Measurements from ENCODE around the gene ARID3A.
"Not testable (repeated sequence)": the region's sequence is repeated elsewhere in the genome, so short reads cannot be mapped to it uniquely, and the experiment has no call there.

ARID3A gene

DNA sequence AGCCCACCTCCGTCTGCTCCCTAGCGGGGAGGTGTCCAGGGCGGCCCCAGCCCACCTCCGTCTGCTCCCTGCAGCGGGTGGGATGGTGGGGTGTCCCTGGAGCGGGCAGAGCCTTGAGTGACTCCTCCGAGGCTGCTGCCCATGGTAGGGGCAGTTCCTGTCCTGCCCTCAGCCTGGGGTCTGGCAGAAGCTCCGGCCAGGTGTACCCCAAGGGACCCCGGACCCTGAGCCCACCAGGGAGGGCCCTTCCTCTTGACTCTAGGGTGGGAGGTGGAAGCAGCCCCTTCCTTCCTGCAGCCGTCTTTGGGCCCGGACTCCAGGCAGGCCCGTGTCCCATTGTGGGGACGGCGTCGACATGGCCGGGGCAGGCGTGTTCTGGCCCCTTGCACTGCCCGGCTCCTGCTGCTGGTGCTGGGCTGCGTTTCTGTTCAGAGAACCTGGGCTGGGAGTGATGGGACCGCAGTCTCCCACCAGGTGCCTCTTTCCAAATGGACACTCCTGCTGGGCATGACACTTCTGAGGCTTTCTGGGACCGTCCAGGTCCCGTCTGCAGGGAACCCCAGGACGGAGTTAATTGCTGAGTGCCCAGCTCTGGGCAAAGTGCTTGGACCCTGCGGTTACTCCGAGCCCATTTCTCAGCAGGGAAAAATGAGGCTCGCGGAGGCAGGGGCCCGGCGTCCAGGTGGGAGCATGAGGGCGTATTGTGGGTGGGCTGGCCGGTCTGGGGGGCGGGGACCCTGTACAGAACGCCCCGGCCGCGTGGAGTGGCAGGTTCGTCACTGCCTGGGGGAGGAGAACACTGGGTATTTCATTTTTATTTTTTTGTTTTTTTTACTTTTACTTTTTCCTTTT lies 19.8 kb downstream of the ARID3A start:
- no peak for DNase-seq (ENCODE audit: low read depth in 3 of 3)

DNA sequence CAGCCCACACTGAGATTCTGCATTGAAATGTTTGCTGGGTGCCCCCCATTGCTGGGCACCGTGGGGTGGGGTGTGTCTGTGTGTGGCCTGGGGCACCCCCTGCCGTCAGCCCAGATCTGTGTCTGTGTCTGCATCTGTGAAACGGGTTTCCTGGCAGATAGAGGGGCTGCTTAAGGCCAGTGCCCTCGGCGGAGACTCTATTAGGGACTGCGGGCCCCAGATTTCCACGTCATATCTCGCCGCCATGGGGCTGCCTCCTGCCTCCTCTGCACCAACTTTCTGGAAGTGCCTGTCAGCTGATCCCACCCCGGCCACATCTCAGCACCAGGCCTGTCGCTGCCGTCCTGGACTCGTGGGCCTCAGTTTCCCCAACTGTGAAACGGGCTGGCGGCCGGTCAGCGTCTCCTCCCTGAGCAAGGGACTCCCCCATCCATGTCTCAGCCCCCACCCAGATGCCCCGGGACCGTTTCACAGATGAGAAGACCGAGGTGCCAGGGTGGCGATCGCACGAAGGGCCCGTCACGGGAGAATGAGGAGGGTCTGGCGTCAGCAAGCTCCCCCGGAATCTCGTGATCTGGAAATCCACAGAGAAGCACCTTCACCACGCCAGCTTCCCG lies 21.4 kb downstream of the ARID3A start:
- DNase-seq (ENCODE audit: low read depth in 3 of 3): no peak

GRCh38 chr19:947707-948539 lies 22.1 kb downstream of the ARID3A start:
- no peak for DNase-seq (ENCODE audit: low read depth in 3 of 3)

GRCh38 chr19:948842-949496 lies 23.1 kb downstream of the ARID3A start:
- no peak for DNase-seq (ENCODE audit: low read depth in 3 of 3)

DNA sequence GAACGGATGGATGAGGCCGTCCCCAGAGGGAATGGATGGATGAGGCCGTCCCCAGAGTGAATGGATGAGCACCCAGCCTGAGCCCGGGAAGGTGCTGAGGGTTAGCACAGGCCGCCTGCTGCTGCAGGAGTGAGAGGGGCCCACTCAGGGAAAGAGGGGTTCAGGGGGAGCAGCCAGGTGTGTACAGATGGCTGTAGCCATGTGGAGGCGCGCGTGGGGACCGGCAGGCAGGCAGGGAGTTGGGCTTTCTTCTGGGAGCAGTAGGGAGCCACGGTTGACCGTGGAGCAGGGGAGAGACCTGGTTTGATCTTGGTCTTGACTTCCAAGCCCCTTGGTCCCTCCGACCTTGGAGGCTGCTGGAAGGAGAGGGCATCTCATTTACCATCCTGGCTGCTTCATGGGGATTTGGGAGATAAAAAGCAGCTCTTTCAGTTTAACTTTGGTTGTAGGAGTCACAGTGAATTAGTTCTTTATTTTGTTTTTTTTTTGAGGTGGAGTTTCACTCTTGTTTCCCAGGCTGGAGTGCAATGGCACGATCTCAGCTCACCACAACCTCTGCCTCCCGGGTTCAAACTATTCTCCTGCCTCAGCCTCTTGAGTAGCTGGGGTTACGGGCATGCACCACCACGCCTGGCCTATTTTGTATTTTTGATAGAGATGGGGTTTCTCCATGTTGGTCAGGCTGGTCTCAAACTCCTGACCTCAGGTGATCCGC lies 24.7 kb downstream of the ARID3A start:
- DNase-seq (ENCODE audit: low read depth in 3 of 3): no peak

DNA sequence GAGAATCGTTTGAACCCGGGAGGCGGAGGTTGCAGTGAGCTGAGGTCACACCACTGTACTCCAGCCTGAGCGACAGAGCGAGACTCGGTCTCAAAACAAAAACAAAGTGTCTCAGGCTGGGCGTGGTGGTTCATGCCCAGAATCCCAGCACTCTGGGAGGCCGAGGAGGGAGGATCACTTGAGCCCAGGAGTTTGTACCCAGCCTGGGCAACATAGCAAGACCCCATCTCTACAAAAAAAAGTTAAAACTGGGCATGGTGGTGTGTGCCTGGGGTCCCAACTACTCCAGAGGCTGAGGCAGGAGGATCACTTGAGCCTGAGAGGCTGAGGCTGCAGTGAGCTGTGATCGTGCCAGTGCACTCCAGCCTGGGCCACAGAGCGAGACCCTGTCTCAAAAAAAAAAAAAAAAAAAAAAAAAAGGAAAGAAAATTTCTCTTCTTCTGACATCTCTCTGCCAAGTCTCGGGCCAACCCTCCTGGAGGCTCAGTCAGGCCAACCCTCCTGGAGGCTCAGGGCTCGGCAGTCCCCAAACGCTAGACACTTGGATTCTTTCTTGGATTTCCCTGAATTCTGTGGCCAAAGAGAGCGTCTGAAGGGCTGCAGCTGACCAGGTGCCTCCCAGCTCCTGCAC lies 26.3 kb downstream of the ARID3A start:
- no peak for DNase-seq (ENCODE audit: low read depth in 3 of 3)

GRCh38 chr19:952680-953444 lies 27.0 kb downstream of the ARID3A start:
- DNase-seq (ENCODE audit: low read depth in 3 of 3): no peak

- DNase-seq (ENCODE audit: low read depth in 3 of 3): no peak
Observed at GRCh38 chr19:953445-954271, 27.8 kb downstream of the ARID3A start.

DNA sequence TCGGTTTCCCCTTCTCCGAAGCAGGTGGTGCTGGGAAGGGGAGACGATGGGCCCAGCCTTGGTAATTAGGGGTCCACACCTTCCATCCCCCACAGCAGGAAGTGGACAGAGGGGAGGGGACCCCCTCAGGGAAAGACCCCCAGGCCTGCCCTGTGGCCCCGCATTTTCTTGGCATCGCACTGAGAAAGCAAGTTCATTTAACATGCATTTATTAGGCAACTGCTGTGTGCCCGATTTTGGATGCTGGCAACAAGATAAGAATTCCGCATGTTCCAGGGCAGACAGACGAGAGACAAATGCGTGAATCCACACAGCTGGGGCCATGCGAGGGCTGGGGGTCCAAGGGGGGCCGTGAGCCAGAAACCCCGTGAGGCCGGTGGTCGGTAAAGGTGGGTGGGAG lies 28.4 kb downstream of the ARID3A start:
- no peak for DNase-seq (ENCODE audit: low read depth in 3 of 3)

DNA sequence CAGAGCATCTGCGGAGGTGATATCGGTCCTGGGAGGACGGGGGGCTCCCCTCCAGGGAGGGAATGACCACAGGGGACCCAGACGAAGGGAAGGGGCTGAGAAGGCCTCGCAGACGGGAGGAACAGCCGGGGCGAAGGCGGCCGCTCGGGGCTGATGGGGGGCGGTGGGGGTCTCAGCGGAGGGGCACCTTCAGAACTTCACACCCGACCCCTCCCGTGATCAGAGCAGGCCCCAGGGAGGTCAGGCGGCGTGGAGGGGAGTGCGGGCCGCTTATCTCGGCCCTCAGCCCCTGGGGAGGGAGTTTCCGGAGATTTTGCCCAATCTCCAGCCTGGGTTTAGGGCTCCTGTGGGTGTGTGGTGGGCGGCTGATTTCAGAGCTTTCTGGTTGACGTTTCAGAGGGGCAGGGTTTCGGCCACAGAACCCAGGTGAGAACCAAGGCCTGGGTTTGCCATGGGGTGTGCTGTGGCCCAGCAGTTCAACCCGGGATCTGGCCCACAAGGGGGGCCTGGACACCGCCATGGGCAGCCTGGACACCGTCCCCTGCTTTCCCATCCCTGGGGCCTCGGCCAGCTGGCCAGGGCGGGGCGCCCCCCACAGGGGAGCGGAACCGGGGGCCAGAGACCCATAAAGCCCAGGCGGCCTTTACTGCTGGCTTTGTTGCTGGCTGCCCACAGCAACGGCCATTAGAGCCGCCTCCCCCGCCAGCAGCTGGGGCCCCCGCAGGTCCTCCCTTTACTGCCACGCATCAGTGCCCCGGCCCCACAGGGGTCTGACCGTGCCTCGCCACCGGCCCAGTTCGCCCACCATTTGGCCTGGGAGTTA lies 29.0 kb downstream of the ARID3A start:
- no peak for DNase-seq (ENCODE audit: low read depth in 3 of 3)

GRCh38 chr19:955803-956765 lies 30.2 kb downstream of the ARID3A start:
- DNase-seq (ENCODE audit: low read depth in 3 of 3): no peak

- DNase-seq (ENCODE audit: low read depth in 3 of 3): no peak
Observed at GRCh38 chr19:956766-957440, 31.1 kb downstream of the ARID3A start.

DNA sequence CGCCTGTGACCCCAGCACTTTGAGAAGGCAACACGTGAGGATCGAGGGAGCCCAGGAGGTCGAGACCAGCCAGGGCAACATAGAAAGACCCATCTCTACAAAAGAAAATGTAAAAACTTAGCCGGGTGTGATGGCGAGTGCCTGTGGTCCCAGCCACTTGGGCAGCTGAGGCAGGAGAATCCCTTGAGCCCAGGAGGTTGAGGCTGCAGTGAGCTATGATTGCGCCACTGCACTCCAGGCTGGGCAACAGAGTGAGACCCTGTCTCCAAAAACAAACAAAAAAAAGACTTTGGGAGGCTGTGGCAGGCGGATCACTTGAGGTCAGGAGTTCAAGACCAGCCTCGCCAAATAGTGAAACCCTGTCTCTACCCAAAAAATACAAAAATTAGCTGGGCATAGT lies 31.7 kb downstream of the ARID3A start:
- not testable (repeated sequence) for DNase-seq (ENCODE audit: low read depth in 3 of 3)

- DNase-seq (ENCODE audit: low read depth in 3 of 3): peak; percentile 16 to 58 (median 32)
Observed at GRCh38 chr19:958967-959855, 33.4 kb downstream of the ARID3A start.

DNA sequence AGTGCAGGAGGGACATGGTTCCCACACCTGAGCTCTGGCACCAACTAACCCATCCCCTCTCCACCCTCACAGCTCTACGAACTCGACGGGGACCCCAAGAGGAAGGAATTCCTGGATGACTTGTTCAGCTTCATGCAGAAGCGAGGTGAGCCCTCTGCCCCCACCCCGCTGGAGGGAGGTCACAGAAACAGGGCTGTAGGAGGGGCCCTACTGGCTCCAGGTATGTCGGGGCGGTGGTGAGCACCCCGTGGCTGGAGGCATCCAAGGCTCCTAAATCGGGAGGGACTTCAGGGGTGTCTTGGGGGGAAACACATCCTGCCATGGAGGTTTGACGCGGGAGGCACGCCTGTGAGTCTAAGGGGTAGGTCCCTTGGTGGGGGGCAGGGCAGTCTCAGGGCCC lies 34.2 kb downstream of the ARID3A start:
- DNase-seq (ENCODE audit: low read depth in 3 of 3): no peak

DNA sequence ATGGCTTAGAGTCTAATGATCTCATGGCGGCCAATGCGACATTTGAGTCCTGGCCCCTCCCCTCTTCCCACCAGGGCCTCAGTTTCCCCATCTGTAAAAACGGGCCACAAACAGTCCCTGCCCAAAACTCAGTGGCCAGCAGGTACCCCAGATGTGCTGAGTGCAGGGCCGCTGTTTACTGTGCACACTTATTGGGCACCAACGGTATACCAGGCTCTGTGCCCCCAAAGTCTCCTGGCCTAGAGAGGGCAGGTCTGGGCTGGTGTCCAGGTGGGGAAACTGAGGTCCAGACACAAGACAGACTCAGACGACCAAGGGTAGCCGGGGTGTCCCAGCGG lies 34.7 kb downstream of the ARID3A start:
- no peak for DNase-seq (ENCODE audit: low read depth in 3 of 3)

All from stimulated activated CD4-positive, alpha-beta T cell treated with anti-CD3 and anti-CD28 coated beads, TNF-alpha, amount 100 ng/mL, for 24 hours (primary cell).